PC-9 (cell line): ENCODE data around the gene ANTXR2. TPM values are rescaled to one million over a fixed set of nuclear protein-coding genes. Genes with fewer than 3 reads are reported as not detected.

Experiments
- BruUV-seq: library from RNA; stranded (reverse); fragments of 400-500 nt; replicated peaks from 2 replicates; lab custom pipeline; 2021; lab: Mats Ljungman, UMichigan
- CTCF ChIA-PET: fragments of 300-600 bp; sonication (Branson Sonifier 250); formaldehyde crosslinking; loops from one replicate; lab custom pipeline; 2022; ENCODE audit warnings: antibody characterized with exemption; lab: Charles Lee
- POLR2A ChIA-PET: fragments of 300-600 bp; sonication (Branson Sonifier 250); formaldehyde crosslinking; loops from one replicate; lab custom pipeline; 2022; ENCODE audit warnings: antibody characterized with exemption; ENCODE audit not compliant: unreplicated experiment; lab: Charles Lee
- DNase-seq, 2 experiments: peaks; one replicate each; pipeline versions ENCODE4 v3.0.0 to v3.0.0-alpha.2; 2015 to 2022; ENCODE audit warnings: mixed read lengths in 1 of 2
- H2AFZ ChIP-seq: fragments of 200-600 bp; sonication (generic); 2 replicates; pipeline ENCODE4 v1.8.1; 2017; ENCODE audit warnings: antibody characterized with exemption
- H3F3A ChIP-seq: fragments of 200-600 bp; sonication (generic); 2 replicates; pipeline ENCODE4 v1.8.1; 2017; ENCODE audit warnings: antibody characterized with exemption, mild to moderate bottlenecking, low read depth; ENCODE audit not compliant: insufficient read depth
- H3K27ac ChIP-seq: fragments of 200-600 bp; sonication (generic); 2 replicates; pipeline ENCODE4 v1.6.1; 2016; ENCODE audit warnings: mixed run types
- H3K27me3 ChIP-seq: fragments of 200-600 bp; sonication (generic); 2 replicates; pipeline ENCODE4 v1.6.1; 2016; ENCODE audit warnings: low read depth, mixed run types; ENCODE audit not compliant: insufficient read depth
- H3K36me3 ChIP-seq: fragments of 200-600 bp; sonication (generic); 2 replicates; pipeline ENCODE4 v1.6.1; 2016; ENCODE audit warnings: low read depth, mixed run types
- H3K4me1 ChIP-seq: fragments of 200-600 bp; sonication (generic); replicated peaks from 2 replicates; pipeline ENCODE4 v1.6.1; 2016; ENCODE audit warnings: mixed run types; ENCODE audit not compliant: insufficient read depth
- H3K4me2 ChIP-seq: fragments of 200-600 bp; sonication (generic); 2 replicates; pipeline ENCODE4 v1.6.1; 2017; ENCODE audit warnings: mixed run types
- H3K4me3 ChIP-seq: fragments of 200-600 bp; sonication (generic); 2 replicates; pipeline ENCODE4 v1.6.1; 2016; ENCODE audit warnings: mixed run types
- H3K79me2 ChIP-seq: fragments of 200-600 bp; sonication (generic); 2 replicates; pipeline ENCODE4 v1.6.1; 2017; ENCODE audit warnings: low read depth, mixed run types
- H3K9me2 ChIP-seq: fragments of 200-600 bp; sonication (generic); 2 replicates; pipeline ENCODE4 v1.8.1; 2017; ENCODE audit warnings: mild to moderate bottlenecking; ENCODE audit not compliant: insufficient read depth
- H3K9me3 ChIP-seq: fragments of 200-600 bp; sonication (generic); 2 replicates; pipeline ENCODE4 v1.8.1; 2016; ENCODE audit warnings: low read depth; ENCODE audit not compliant: insufficient read depth
- H4K20me1 ChIP-seq: fragments of 200-600 bp; sonication (generic); 2 replicates; pipeline ENCODE4 v1.8.1; 2017; ENCODE audit not compliant: insufficient read depth
- EZH2 ChIP-seq: fragments of 200-600 bp; sonication (generic); IDR thresholded peaks from 2 replicates; pipeline ENCODE4 v1.8.0; 2017; ENCODE audit warnings: antibody characterized with exemption, low read depth
- intact Hi-C: fragments of 100-400 bp; cut with micrococcal nuclease; formaldehyde crosslinking; loops from one replicate; pipeline ENCODE4 v1.10.0; 2022; ENCODE audit not compliant: unreplicated experiment
- total RNA-seq: library from RNA; stranded (reverse); gene quantifications from 2 replicates; pipeline ENCODE4 v1.2.3, GENCODE V29; 2021
- TF ChIP-seq, protein P1 (sequence below): fragments of 200-600 bp; sonication (generic); conservative IDR thresholded peaks from 2 replicates; pipeline ENCODE4 v1.6.1; 2017; ENCODE audit warnings: mixed run types, antibody characterized with exemption, mild to moderate bottlenecking, moderate library complexity

ANTXR2 gene
- total RNA-seq, 1 experiment from 2014 or later: 2.0 TPM

DNA sequence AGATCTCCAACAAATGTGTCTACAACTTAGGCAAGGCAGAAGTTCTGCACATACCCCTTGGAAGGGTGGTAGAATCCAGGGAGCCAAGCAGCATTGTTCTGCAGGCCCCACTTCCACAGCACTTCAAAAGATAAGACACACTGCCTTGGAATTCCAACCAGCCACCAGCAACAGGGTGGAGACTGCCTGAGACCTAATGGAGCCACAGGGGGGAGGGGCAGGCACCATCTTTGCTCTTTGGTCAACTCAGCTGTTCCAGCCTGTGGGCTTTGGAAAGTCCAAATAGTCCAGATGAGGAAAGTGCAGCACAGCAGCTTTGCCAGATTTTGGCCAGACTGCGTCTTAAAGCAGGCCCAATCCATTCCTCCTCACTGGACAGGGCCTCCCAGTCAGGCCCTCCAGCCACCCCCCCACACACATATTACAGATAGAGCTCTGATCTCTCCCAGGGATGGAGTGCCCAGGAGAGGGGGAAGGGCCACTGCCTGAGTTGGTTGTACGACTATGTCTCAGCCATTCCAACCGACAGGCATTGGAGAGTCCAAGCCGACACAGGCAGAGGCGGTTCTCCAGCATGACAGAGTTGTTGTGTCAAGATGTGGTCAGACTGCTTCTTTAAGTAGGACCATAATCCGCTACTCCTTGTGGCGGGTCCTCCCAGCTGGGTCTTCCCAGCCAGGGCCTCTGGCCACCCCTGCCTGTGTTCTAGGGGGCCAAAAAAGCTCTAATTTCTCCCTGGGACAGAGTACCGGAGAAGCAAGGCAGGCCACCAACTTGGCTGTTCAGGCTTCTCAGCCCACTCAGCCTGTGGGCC is 42.5 kb upstream of the ANTXR2 start:
- H3K4me1 ChIP-seq: no peaks in the 10 kb centered on the region
- no peak overlapping the region for H3K27ac ChIP-seq
- no peaks in the 10 kb centered on the region for H3K9me2 ChIP-seq
- no TSS peak for BruUV-seq
- H2AFZ ChIP-seq: no peak overlapping the region
- CTCF ChIA-PET: no interaction called here
- H3K9me3 ChIP-seq: no peaks in the 10 kb centered on the region
- no peaks in the 10 kb centered on the region for H3K27me3 ChIP-seq
- no peaks in the 10 kb centered on the region for H4K20me1 ChIP-seq
- intact Hi-C loops: no loop called here
- DNase-seq: no peak
- H3F3A ChIP-seq: no peaks in the 10 kb centered on the region
- POLR2A ChIA-PET: no interaction called here
- H3K4me3 ChIP-seq: no peak overlapping the region
- TF ChIP-seq EZH2: no peak
- TF ChIP-seq, protein P1, sequence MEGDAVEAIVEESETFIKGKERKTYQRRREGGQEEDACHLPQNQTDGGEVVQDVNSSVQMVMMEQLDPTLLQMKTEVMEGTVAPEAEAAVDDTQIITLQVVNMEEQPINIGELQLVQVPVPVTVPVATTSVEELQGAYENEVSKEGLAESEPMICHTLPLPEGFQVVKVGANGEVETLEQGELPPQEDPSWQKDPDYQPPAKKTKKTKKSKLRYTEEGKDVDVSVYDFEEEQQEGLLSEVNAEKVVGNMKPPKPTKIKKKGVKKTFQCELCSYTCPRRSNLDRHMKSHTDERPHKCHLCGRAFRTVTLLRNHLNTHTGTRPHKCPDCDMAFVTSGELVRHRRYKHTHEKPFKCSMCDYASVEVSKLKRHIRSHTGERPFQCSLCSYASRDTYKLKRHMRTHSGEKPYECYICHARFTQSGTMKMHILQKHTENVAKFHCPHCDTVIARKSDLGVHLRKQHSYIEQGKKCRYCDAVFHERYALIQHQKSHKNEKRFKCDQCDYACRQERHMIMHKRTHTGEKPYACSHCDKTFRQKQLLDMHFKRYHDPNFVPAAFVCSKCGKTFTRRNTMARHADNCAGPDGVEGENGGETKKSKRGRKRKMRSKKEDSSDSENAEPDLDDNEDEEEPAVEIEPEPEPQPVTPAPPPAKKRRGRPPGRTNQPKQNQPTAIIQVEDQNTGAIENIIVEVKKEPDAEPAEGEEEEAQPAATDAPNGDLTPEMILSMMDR: no peak
- no peaks in the 10 kb centered on the region for H3K36me3 ChIP-seq
- H3K79me2 ChIP-seq: no peaks in the 10 kb centered on the region
- H3K4me2 ChIP-seq: no peak overlapping the region

GRCh38 chr4:80114732-80115265 is 41.8 kb upstream of the ANTXR2 start:
- no peaks in the 10 kb centered on the region for H3K79me2 ChIP-seq
- CTCF ChIA-PET: no interaction called here
- no peaks in the 10 kb centered on the region for H3F3A ChIP-seq
- H3K4me3 ChIP-seq: no peak overlapping the region
- H4K20me1 ChIP-seq: no peaks in the 10 kb centered on the region
- POLR2A ChIA-PET: no interaction called here
- no peaks in the 10 kb centered on the region for H3K9me3 ChIP-seq
- intact Hi-C loops: no loop called here
- no TSS peak for BruUV-seq
- H3K4me1 ChIP-seq: no peaks in the 10 kb centered on the region
- H3K9me2 ChIP-seq: no peaks in the 10 kb centered on the region
- no peaks in the 10 kb centered on the region for H3K27me3 ChIP-seq
- no peak for DNase-seq
- no peak overlapping the region for H2AFZ ChIP-seq
- H3K36me3 ChIP-seq: no peaks in the 10 kb centered on the region
- no peak for TF ChIP-seq EZH2
- TF ChIP-seq, protein P1: no peak
- H3K27ac ChIP-seq: no peak overlapping the region
- no peak overlapping the region for H3K4me2 ChIP-seq

DNA sequence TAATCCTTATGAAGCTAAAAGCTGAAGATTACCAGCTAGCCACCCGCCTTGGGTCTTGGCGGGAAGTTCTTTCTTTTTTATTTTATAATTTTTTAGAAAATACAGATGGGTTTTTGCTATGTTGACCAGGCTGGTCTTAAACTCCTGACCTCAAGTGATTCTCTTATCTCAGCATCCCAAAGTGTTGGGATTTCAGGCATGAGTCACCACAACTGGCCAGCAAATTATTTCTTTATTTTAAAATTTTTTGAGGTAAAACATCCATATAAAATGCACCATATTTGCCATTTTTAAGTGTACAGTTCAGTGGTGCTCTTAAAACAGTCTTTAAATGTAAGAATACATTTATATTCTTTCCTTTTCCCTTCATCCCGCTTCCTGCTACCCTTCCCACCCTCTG is 40.6 kb upstream of the ANTXR2 start:
- no peaks in the 10 kb centered on the region for H3K4me1 ChIP-seq
- no peak overlapping the region for H2AFZ ChIP-seq
- H3K79me2 ChIP-seq: no peaks in the 10 kb centered on the region
- no peaks in the 10 kb centered on the region for H3K9me2 ChIP-seq
- no TSS peak for BruUV-seq
- ChIA-PET POLR2A (no interaction called here), CTCF (no interaction called here)
- no peak overlapping the region for H3K4me3 ChIP-seq
- DNase-seq: no peak
- no peaks in the 10 kb centered on the region for H3K27me3 ChIP-seq
- no peak overlapping the region for H3K27ac ChIP-seq
- no peak overlapping the region for H3K4me2 ChIP-seq
- H3K36me3 ChIP-seq: no peaks in the 10 kb centered on the region
- intact Hi-C loops: no loop called here
- no peaks in the 10 kb centered on the region for H3K9me3 ChIP-seq
- H3F3A ChIP-seq: no peaks in the 10 kb centered on the region
- TF ChIP-seq, protein P1: no peak
- TF ChIP-seq EZH2: no peak
- no peaks in the 10 kb centered on the region for H4K20me1 ChIP-seq
